Sciatic nerve (tissue), 2 donors: ENCODE measurements around the gene ADARB2. TPM values are rescaled to one million over a fixed set of nuclear protein-coding genes. Genes with fewer than 3 reads are reported as not detected.

Experiments used
- ATAC-seq: fragments of 200-7000 bp; cut with Tn5 transposase; one replicate; pipeline ENCODE4 v1.9.1; 2020; ENCODE audit warnings: mild to moderate bottlenecking, moderate library complexity
- DNase-seq: peaks from one replicate; pipeline ENCODE4 v3.0.0-alpha.2; 2020; ENCODE audit warnings: low spot score
- intact Hi-C: fragments of 100-400 bp; cut with DNase I; formaldehyde crosslinking; loops from one replicate; pipeline ENCODE4 v1.14.2; 2022
- total RNA-seq: library from RNA; stranded (reverse); fragmentation: NEBNext Ultra II Directional; extraction: Animal tissue kit (Norgen Biotek cat#: 25700); gene quantifications from one replicate; pipeline ENCODE4 v1.2.1, GENCODE V29; 2021
- donor health status: DM: no; HTN: no; CAD: no.
- donor health status: DM: no; HTN: no; CAD: no.

Gene ADARB2
- total RNA-seq, 1 donor from 2014 or later: 1.9 TPM

- DNase-seq: no peak
- no peak for ATAC-seq
- intact Hi-C loops: no loop called here
Measured at GRCh38 chr10:1669433-1669832, 67.9 kb downstream of the ADARB2 start.

GRCh38 chr10:1668399-1668798 is 68.9 kb downstream of the ADARB2 start:
- DNase-seq: no peak
- intact Hi-C loops: no loop called here
- no peak for ATAC-seq

DNA sequence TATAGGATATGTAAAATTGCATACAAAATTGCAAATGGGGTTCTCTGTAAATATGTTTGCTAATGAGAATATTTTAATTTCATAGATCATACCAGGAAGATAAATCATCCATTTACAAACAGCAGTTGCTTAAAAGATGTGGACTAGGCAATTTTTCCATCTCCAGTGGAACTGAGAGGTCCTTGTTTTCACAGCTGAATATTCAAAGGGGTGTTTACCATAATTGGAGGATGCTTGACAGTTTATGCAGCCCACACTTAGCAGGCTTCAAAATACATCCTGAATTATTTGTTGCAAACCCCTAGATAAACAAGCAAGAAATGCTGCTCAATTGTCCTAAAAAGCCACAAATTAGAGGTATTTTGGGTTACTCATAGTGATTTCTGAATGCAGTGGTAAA is 69.9 kb downstream of the ADARB2 start:
- intact Hi-C loops: no loop called here
- no peak for DNase-seq
- no peak for ATAC-seq

DNA sequence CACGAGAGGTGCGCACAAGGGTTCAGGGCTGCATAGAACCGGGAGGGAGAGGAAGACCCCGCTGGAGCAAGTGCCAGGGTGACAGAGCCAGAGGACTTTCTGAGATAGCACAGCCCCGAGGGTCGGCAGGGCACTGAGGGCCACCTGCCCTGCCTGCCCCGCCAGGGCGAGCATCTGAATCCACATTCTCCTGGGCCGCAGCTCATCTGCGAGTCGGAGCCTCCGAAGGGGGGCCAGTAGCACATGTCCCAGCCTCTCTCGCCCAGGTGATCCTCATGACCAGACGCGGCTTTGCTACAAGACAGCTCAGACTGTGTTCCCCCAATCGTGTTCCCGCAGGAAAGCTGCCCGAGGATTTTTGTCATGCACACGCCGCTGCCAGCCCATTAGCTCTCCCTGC is 71.2 kb downstream of the ADARB2 start:
- DNase-seq (no peak), ATAC-seq (no peak)
- intact Hi-C loops: no loop called here

- intact Hi-C loops: no loop called here
- DNase-seq: no peak
- no peak for ATAC-seq
Measured at GRCh38 chr10:1665681-1666080, 71.6 kb downstream of the ADARB2 start.

GRCh38 chr10:1665021-1665661 is 72.2 kb downstream of the ADARB2 start:
- intact Hi-C loops: no loop called here
- DNase-seq: no peak
- ATAC-seq: no peak

GRCh38 chr10:1664333-1664964 is 72.9 kb downstream of the ADARB2 start:
- no peak for ATAC-seq

GRCh38 chr10:1663226-1663625 is 74.1 kb downstream of the ADARB2 start:
- ATAC-seq (no peak), DNase-seq (no peak)
- intact Hi-C loops: no loop called here

More at GRCh38 chr10:1664333-1664964, 72.9 kb downstream of the ADARB2 start:
- DNase-seq: no peak
- intact Hi-C loops: no loop called here

GRCh38 chr10:1662438-1663025 is 74.8 kb downstream of the ADARB2 start:
- ATAC-seq: no peak
- no peak for DNase-seq
- intact Hi-C loops: no loop called here

DNA sequence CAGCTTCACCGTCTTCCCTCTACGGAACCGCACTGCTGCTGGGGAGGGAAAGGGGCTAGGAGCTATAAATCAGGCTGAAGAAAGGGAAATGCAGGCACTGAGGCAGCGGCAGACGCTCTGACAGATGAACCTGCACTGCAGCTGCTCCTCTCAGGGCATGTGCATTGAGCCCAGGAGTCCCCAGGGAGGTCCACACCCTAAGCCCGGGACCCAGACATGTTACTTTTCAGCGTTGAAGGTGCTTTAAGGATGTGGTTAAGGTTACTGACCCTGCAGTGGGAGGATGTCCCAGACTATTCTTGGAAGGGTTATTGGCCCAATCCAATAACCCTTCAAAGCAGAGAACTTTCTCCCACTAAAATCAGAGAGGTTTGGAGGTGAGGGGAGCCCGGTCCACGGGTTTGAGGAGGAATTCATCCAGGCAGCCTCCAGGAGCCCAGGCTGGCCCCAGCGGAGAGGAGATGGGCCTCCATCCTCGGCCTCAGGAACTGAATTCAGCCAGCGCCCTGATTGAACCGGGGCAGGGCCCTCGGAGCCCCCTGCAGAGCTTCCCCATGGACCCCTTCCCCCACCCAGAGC is 75.4 kb downstream of the ADARB2 start:
- DNase-seq (no peak), ATAC-seq (no peak)
- intact Hi-C loops: no loop called here

DNA sequence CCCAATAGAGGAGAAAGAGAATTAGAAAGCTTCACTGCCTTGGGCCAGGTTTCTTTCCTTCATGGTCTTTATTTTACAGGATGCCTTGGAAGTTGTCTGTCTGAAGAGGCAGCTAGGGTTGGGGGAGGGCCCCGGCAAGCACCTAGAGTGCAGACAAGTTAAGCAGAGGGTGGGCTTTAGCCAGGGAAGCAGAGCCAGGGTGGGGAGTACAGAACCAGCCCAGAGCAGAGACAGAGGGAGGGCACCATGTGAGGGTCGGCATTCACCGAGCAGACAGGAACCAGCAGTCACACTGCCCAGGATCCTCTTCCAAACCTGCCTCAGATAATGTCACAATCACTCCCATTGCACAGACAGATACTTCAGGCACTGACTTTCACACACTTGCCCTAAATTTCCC is 75.9 kb downstream of the ADARB2 start:
- ATAC-seq (no peak), DNase-seq (no peak)
- intact Hi-C loops: no loop called here

GRCh38 chr10:1660815-1661214 is 76.5 kb downstream of the ADARB2 start:
- DNase-seq: no peak
- intact Hi-C loops: no loop called here
- no peak for ATAC-seq

DNA sequence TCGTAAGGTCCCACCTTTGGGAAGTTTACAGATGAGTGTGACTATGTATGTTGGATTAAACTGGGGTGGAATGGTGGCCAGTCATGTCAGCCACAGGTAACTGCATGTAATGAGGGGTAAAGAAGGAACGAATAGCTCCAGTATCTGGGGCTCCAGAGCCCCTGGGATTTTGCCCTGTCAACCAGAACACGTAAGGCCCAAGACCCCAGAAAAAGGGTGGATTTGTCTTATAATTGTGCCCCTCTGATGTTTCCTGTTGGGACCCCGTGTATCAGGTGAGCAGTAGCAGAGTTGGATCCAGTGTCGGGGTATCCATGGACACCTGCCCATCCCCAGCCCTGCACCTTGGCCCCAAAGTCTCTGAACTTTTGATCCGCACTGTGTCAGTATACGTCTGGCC is 76.9 kb downstream of the ADARB2 start:
- ATAC-seq (no peak), DNase-seq (no peak)
- intact Hi-C loops: no loop called here

DNA sequence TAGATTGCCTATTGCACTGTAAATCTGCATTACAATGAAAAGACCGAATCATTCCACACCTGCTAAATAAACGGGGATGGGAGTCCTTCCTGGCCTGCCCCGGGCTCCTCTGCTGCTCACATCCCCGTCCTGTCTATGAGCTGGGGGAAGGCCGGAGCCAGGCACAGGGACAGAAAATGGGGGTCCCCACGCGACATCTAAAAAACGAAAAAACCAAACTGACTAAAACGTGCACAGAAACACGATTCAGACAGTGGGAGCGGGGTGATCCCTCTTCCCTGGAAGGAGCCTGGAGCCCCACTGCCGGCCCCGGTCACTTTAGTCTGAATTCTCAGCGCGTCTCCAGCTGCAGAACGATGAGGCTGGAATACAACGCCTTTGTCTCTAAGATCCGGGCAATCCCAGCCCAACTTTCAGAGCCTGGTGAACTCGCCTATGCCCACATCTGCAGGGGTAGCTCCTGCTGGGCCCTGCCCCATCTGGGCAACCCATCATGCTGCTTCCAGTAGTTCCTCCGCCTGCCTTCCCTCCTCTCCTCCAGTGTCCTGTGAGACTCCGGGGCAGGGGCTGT is 78.0 kb downstream of the ADARB2 start:
- intact Hi-C loops: no loop called here
- ATAC-seq (no peak), DNase-seq (no peak)

GRCh38 chr10:1658658-1659057 is 78.7 kb downstream of the ADARB2 start:
- intact Hi-C loops: no loop called here
- DNase-seq: no peak
- no peak for ATAC-seq

GRCh38 chr10:1657479-1657878 is 79.8 kb downstream of the ADARB2 start:
- no peak for ATAC-seq
- intact Hi-C loops: no loop called here
- no peak for DNase-seq

GRCh38 chr10:1655367-1655766 is 82.0 kb downstream of the ADARB2 start:
- no peak for DNase-seq
- intact Hi-C loops: no loop called here
- ATAC-seq: no peak

- intact Hi-C loops: no loop called here
- DNase-seq (no peak), ATAC-seq (no peak)
Measured at GRCh38 chr10:1654811-1655356, 82.4 kb downstream of the ADARB2 start.

DNA sequence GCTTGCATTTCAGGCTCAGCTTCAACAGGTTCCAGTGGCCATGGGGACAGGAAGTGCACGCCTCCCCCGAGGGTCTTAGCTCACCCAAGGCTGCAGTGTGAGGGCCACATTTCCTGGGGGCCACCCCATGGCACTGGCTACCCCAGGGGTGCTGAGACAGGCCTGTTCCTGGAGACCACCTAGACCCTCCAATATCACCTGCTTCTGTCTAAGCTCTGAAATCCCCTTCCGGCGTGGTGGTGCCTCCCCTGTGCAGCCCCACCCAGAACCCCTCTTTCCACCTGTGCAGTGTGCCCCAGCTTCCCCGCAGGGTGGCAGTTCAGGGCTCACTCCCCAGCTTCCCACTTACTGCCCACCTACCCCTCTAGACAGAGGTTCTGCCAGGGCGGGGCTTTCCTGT is 83.1 kb downstream of the ADARB2 start:
- no peak for DNase-seq
- intact Hi-C loops: no loop called here
- no peak for ATAC-seq

- intact Hi-C loops: no loop called here
- ATAC-seq: no peak
- no peak for DNase-seq
Measured at GRCh38 chr10:1653321-1653720, 84.0 kb downstream of the ADARB2 start.
